ENCODE measurements around the gene LRP5. TPM values are rescaled to one million over a fixed set of nuclear protein-coding genes. Genes with fewer than 3 reads are reported as not detected.

LRP5 gene
- total and polyA plus RNA-seq, 9 of the 15 experiments (the other 6 are each of a cell fraction or from before 2014, with no cell fraction given), result 0.48 to 44.2 (median 13.5) TPM

GRCh38 chr11:68271781-68272608 lies 40.4 kb upstream of the LRP5 start, which contains the start of gene C11orf24 (continued):
- TF ChIP-seq ZHX1 (conservative IDR thresholded peaks at IDR 0.05; ENCODE audit: low read length) (no peak), NR2C1 (IDR thresholded peaks at IDR 0.05) (no peak), NR2C1 (tag; IDR thresholded peaks at IDR 0.05) (no peak; the same call in 1 of the 2 replicates), LARP7 (IDR thresholded peaks at IDR 0.05) (no peak), SAFB (IDR thresholded peaks at IDR 0.05; ENCODE audit: borderline replicate concordance, low read depth, low read length) (no peak; the same call in 1 of the 2 replicates), SMAD4 (CRISPR knock-in tag; conservative IDR thresholded peaks at IDR 0.05) (peak; percentile 89), POLR2G (IDR thresholded peaks at IDR 0.05; ENCODE audit: low read depth, low read length) (peak; percentile 99), ZNF586 (CRISPR knock-in tag; conservative IDR thresholded peaks at IDR 0.05) (no peak), FOXP1 (CRISPR knock-in tag; IDR thresholded peaks at IDR 0.05) (no peak; the same call in 1 of the 2 replicates), POLR3A (IDR thresholded peaks at IDR 0.05; ENCODE audit: borderline replicate concordance, extremely low read depth, insufficient read depth, insufficient read length) (no peak), ZFP1 (CRISPR knock-in tag; IDR thresholded peaks at IDR 0.05) (no peak), NONO (IDR thresholded peaks at IDR 0.05; ENCODE audit: low read depth in 2 of 2, low read length in 1 of 2) (peak in 1 of 2 experiments; percentile 9; a peak in 1 of 4 replicates), EZH2 (IDR thresholded peaks at IDR 0.05; ENCODE audit: borderline replicate concordance, low read depth, low read length) (no peak), NR2F6 (CRISPR knock-in tag; IDR thresholded peaks at IDR 0.05) (no peak), HDGF (IDR thresholded peaks at IDR 0.05) (no peak), KDM4B (IDR thresholded peaks at IDR 0.05; ENCODE audit: borderline replicate concordance in 2 of 2, low read depth in 1 of 2) (peak in 1 of 2 experiments; percentile 49; a peak in 1 of 4 replicates), ESRRA (IDR thresholded peaks at IDR 0.05; ENCODE audit: borderline replicate concordance, low read depth) (peak; percentile 60; the same call in 1 of the 2 replicates), SMARCA5 (IDR thresholded peaks at IDR 0.05) (no peak), SMAD1 (IDR thresholded peaks at IDR 0.05; ENCODE audit: low read depth, low read length, partially characterized antibody) (peak; percentile 69), ZNF644 (tag; IDR thresholded peaks at IDR 0.05; ENCODE audit: low read depth) (no peak), ETS2 (tag; IDR thresholded peaks at IDR 0.05; ENCODE audit: borderline replicate concordance, poor library complexity, severe bottlenecking) (no peak)
- TF ChIP-seq, protein P1, sequence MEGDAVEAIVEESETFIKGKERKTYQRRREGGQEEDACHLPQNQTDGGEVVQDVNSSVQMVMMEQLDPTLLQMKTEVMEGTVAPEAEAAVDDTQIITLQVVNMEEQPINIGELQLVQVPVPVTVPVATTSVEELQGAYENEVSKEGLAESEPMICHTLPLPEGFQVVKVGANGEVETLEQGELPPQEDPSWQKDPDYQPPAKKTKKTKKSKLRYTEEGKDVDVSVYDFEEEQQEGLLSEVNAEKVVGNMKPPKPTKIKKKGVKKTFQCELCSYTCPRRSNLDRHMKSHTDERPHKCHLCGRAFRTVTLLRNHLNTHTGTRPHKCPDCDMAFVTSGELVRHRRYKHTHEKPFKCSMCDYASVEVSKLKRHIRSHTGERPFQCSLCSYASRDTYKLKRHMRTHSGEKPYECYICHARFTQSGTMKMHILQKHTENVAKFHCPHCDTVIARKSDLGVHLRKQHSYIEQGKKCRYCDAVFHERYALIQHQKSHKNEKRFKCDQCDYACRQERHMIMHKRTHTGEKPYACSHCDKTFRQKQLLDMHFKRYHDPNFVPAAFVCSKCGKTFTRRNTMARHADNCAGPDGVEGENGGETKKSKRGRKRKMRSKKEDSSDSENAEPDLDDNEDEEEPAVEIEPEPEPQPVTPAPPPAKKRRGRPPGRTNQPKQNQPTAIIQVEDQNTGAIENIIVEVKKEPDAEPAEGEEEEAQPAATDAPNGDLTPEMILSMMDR (IDR thresholded peaks at IDR 0.05 in 2 of 3, conservative IDR thresholded peaks at IDR 0.05 in 1 of 3; ENCODE audit: insufficient read depth in 2 of 3, low read depth in 1 of 3, low read length in 3 of 3), result no peak
- TF ChIP-seq, protein P2, sequence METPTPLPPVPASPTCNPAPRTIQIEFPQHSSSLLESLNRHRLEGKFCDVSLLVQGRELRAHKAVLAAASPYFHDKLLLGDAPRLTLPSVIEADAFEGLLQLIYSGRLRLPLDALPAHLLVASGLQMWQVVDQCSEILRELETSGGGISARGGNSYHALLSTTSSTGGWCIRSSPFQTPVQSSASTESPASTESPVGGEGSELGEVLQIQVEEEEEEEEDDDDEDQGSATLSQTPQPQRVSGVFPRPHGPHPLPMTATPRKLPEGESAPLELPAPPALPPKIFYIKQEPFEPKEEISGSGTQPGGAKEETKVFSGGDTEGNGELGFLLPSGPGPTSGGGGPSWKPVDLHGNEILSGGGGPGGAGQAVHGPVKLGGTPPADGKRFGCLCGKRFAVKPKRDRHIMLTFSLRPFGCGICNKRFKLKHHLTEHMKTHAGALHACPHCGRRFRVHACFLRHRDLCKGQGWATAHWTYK (CRISPR knock-in tag; IDR thresholded peaks at IDR 0.05), result peak; percentile 76; the same call in 1 of the 2 replicates

All from K562 (cell line).